GM21619 (cell line): Measurements from ENCODE around the gene PLXNA1.

Experiments used
- ATAC-seq: cut with Tn5 transposase; IDR thresholded peaks from one replicate; pipeline ENCODE4 v1.9.1; 2021; ENCODE audit not compliant: unreplicated experiment

Gene PLXNA1

GRCh38 chr3:126986001-126986400 lies 3.1 kb downstream of the PLXNA1 start:
- no peak for ATAC-seq

- no peak for ATAC-seq
Observed at GRCh38 chr3:126987129-126987528, 4.2 kb downstream of the PLXNA1 start.

- ATAC-seq = no peak
Observed at GRCh38 chr3:126987596-126987995, 4.7 kb downstream of the PLXNA1 start.

- no peak for ATAC-seq
Observed at GRCh38 chr3:126988451-126989021, 5.6 kb downstream of the PLXNA1 start.

GRCh38 chr3:126989316-126990023 lies 6.6 kb downstream of the PLXNA1 start:
- ATAC-seq = no peak

DNA sequence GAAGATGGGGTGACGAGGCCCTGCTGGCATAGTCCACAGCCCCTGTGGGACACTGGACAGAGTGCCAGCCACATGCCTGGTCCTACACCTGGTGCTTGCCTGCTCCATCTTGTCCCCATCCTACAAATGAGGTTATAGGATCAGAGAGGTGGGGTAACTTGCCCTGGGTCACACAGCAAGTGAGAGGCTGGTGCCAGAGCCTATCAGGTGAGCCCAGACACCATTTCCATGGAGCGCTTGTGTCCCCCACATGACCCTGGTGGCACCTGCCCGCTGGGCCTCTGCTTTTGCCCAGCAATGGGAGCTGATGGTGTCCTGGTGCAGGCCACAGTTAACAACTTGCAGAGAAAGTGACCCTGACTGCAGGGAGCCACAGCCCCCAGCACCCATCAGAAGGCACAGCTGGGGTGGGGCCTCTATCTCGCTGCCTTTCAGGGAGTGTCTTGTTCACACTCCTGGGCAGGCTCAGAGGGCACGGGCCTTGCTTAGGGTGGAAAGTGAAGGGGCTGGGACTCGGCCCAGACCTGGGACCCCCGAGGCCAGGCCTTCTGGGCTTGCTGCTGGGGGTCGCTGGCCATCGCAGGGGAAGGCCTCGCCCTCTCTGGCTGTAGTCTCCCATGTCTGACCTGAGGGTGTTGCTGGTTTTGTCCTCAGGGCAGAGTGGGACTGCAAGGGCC lies 7.2 kb downstream of the PLXNA1 start:
- no peak for ATAC-seq

GRCh38 chr3:126990890-126991289 lies 8.0 kb downstream of the PLXNA1 start:
- ATAC-seq = no peak

DNA sequence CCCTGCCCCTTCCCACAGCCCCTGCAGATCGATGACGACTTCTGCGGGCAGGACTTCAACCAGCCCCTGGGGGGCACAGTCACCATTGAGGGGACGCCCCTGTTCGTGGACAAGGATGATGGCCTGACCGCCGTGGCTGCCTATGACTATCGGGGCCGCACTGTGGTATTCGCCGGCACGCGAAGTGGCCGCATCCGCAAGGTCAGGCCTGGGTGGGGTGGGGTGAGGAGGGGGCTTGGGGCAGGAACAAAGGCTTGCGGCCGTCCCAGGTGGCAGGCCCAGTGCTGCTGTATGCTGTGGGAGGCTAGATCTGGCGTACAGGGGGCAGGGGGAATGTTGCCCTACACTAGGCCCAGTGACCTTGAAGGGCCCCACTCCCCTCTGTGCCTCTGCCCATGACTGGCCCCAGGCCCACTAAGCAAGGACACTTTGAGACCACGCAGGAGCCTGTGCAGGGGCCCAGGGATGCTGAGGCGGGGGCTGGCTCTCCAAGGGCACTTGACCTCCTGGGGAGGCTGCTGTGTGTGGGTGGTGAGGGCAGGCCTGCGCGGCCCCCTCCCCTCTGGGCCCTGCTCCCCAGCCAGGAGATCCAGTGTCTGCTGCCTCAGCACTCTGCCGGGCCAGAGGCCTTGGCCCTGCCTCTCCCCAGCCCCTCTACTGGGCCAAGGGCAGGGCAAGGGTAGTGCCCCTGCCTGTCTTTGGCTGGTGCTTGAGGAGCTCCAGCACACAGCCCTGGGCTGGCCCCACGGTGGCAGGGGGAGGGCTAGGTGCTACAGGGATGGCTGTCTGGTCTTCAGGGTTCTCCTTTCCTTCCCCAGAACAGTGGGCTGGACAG lies 8.7 kb downstream of the PLXNA1 start:
- ATAC-seq = no peak

- ATAC-seq = no peak
Observed at GRCh38 chr3:126992216-126992615, 9.3 kb downstream of the PLXNA1 start.

- ATAC-seq = no peak
Observed at GRCh38 chr3:126992776-126993175, 9.9 kb downstream of the PLXNA1 start.

GRCh38 chr3:126993436-126993835 lies 10.5 kb downstream of the PLXNA1 start:
- ATAC-seq = no peak

DNA sequence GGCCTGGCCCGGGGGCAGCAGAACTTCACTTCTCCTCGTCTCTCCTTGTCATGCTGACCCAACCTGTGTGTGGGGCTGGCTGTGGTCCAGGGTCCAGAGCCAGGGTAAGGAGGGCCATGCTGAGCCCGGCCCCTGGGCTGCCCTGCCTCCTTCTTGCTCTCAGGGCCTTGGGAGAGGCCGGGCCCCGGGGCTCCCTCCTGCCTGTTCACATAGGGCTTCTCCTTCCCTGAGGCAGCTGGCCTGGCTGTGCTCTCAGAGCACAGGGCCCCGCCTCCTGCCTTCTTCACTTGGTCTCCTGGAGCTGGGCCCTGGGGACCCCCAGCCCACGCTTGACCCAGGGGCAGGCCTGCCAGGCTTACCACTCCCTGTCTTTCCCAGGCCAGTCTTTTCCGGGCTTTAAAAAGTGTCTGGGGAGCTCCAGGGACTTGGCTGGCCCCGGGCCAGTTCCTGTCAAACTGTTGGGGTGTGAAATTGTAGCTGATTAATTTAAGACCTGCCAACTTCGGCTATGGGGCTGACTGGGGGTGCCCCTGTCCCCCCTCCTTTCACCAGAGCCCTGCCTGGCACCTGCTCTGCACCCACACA lies 11.8 kb downstream of the PLXNA1 start:
- ATAC-seq = no peak

DNA sequence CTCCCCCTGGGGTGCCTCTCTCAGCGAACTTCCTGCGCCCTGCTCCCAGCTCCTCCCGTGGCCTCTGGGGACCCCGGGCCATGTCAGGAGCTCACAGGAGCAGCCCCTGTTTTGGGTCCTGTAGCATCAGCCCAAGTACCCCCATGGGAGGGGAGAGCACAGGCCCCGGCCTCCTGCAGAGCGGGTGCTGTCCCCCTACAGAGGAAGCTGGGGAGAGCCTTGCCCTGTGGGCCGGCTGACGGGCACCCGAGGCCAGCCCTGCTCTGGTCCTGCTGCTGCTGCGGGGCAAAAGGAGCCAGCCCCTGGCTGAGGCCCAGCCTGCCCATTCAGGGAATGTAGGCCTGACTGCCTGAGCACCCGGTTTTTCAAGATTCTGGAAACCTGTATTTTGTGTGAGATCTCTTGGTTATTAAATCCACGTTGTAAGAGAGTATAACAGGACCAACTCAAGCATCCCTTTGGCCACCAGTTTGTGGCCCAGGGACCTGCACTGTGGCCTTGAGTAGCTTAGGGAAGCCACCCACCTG lies 12.4 kb downstream of the PLXNA1 start:
- ATAC-seq = no peak

DNA sequence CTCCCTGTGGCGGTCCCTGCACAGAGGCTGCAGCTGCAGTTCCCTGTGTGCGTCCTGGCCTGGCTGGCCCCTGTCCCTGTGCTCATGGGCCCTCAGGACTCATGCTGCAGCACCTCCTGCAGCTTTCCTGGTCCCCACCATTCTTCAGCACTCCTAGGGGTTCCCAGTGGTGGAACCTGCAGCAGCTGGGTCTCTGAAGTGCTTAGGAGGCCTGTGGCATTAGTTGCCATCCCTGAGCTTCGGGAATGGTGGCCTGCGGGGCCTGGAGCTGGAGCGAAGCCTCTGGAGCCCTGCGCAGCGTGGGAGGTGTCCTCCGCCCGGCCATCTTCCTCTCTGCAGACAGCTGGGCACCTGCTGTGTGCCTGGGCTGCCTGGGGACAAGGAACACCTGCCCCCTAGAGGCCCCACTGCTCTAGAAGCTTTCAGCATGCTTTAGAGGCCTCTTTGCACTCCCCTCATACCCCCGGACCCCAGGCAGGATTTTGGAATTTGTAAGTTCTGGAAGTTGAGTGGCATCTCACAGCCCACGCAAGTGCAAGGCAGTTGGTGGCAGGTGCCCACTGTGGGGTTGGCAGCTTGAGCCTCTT lies 13.1 kb downstream of the PLXNA1 start:
- ATAC-seq = no peak

DNA sequence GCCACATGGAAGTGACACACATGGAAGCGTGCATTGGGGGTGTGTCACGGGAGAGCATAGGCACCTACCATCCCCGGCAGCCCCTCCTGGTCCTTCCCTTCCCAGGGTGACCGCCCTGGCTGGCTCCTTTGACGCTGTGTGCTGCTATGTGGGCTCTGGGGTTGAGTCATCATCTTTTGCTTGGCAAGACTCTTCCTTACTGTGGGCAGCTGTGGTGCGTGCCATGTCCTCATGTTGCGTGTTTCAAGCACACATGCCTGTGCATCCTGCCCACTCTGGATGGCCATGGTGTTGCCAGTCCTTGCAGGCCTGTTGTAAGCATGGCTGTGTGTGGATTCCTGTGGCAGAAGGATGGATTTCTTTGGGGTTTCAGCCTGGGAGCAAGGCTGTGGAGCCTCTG lies 14.0 kb downstream of the PLXNA1 start:
- ATAC-seq = no peak

DNA sequence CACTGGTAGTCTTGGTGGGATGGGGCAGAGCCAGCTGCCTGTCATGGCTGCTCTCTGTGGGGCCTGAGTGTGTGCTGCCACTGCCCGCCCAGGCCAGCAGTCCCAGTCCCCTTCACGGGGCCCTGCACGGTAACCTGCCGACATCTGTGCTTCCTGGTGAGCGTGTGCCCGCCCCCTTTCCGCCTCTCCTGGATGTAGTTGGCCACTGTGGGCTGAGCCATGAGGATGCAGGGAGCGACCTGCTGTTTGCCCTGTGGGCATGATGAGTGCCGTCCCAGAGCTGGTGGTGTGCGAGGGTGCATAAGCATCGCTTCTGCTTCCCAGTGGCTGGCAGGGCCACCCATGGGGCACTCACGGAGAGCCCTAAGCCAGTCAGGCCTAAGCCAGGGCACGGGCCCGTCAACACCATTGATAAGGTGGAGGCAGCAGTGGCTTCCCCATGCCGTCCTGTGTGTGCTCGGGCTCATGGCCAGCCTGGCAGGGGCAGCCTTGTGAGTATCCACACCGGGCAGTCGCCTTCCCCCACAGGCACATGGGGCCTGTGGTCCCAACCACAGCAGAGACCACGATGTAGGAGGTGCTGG lies 14.6 kb downstream of the PLXNA1 start:
- ATAC-seq = no peak

DNA sequence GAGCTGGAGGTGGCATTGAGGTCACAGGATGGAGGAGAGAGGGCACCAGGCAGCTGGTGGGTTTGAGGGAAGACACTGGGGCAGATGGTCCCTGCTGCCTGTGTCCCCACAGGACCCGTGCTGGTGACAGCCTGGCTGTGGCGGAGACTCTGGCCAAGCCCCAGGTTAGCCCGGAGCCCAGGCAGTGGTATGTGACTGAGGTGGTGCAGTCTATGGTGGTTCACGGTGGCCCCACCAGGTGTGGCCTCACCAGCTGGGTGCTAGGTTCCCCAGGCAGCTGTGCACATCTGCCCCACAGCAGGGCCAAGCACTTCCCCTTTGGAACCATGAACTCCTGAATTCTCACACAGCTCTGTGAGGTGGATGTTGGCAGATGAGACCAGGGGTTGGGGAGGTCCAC lies 15.4 kb downstream of the PLXNA1 start:
- no peak for ATAC-seq

GRCh38 chr3:126998728-126999127 lies 15.8 kb downstream of the PLXNA1 start:
- ATAC-seq = no peak

GRCh38 chr3:126999383-126999782 lies 16.5 kb downstream of the PLXNA1 start:
- no peak for ATAC-seq

DNA sequence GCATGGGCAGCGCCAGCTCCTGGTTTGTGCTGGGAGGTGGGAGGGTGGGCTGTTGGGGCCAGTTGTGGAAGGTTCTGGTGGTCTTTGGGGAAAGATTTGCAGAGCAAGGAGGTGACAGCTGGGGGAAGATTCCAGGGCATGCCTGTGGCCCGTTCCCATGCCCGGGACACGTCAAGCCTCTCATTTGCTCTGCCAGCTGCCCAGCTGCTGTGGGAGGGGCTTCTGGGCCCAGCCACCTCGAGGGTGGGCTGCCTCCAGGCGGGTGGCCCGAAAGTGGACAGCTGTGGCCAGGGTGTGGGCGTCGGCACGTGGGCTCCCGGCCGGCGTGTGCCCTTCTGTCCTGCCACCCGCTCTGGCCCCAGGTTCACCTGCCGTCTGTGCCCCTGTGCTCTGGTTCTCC lies 17.2 kb downstream of the PLXNA1 start:
- no peak for ATAC-seq
